Activated CD4-positive, alpha-beta T cell treated with anti-CD3 and anti-CD28 coated beads, Interleukin-2, amount 50 U/mL, for 48 hours (primary cell): ENCODE data around the gene INS.
A peak's percentile ranks its signal among the peaks of the same experiment; 100 is the strongest.
"Not testable (repeated sequence)": the region's sequence is repeated elsewhere in the genome, so short reads cannot be mapped to it uniquely, and the experiment has no call there.

ENCODE experiments used
- DNase-seq, 2 experiments: peaks; one replicate each; pipeline ENCODE4 v3.0.0-alpha.2; 2020

Gene INS

DNA sequence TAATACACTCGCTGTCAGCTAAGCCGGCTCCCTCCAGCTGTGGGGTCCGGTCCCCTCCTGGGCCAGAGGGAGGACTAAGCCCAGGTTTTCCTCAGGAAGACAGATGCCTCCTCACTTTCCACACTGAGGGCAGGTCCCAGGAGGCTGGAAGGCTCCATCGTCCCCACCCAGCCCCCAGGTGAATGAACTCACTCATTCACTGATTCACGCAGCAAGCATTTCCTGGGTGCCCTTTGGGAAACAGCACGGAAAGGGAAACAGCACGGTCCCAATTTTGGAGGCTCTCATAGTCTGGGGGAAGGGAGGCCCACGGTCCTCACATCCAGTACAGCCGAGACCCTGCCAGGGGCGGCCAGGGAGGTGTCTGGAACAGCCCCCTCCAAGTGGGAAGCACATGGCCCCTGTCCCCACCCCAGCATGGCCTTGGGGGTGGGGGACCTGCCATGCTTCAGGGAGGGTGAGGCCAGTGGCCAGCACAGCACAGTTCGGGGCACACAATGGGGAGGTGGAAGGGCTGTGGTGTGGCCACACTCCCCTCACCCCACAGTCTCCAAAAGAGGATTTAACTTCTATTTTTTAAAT lies 19.9 kb upstream of the INS start:
- no peak for DNase-seq

DNA sequence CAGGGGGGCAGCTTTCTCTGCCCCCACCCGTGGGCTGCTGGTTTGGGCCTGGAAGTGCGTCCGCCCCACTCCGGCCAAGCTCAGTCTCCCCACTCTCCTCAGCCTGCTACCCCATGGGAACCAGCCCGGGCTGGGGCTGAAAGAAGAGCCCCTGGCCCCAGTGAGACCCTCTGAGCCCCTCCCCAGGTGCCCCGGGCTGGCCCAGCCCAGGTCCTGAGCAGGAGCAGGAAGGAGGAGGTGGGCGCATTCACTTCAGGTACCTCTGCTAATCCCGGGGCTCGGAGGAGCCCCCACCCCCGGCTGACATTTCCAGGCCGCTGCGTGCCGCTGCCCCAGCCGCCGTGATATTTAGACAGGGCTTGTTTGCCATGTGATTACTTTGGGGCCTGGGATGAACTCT lies 19.3 kb upstream of the INS start:
- no peak for DNase-seq

DNA sequence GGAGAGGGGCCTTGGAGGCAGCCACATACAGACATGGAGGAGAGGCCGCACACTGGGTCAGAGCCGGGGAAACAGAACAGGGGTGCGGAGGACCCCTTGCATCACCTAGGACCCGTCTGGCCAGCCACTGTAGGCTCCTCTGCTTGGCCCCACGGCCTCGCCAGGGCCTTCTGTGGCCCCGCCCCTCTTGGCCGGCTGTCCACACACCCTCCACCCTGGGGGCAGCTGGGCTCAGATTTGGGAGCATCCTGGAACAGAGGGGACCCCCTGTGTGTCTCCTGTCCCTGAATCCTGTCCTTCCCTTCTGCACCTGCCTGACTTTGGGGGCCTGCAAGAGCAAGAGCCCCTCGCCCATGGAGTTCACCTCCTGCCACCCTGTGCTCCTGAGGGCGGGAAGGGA lies 18.5 kb upstream of the INS start:
- DNase-seq, result no peak

DNA sequence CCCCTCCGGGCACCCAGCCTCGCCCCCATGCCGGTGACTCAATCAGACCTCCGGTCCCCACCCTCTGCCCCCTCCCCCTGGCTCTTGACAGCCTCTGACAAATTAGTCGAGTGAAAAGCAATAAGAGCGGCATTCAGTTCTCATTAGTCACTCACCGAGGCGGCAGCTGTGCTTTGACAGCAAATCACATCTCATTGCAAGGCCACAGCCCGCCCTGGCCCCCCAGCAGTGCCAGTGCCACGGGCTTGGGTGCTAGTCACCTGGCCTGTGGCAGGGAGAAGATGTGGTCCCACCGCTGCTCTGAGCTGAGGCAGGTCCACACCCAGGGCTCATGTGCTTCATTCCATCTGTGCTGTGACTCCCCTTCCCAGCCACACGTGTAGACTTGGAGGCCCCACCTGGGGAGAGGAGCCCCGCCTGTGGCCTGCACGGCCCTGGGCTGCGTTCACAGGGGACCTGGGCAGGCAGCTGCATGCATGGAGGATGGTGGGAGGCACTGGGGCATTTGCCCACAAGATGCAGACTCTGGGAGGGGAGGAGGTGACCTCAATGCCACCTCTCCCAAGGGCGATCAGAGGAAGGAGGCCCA lies 18.0 kb upstream of the INS start:
- DNase-seq, result no peak

DNA sequence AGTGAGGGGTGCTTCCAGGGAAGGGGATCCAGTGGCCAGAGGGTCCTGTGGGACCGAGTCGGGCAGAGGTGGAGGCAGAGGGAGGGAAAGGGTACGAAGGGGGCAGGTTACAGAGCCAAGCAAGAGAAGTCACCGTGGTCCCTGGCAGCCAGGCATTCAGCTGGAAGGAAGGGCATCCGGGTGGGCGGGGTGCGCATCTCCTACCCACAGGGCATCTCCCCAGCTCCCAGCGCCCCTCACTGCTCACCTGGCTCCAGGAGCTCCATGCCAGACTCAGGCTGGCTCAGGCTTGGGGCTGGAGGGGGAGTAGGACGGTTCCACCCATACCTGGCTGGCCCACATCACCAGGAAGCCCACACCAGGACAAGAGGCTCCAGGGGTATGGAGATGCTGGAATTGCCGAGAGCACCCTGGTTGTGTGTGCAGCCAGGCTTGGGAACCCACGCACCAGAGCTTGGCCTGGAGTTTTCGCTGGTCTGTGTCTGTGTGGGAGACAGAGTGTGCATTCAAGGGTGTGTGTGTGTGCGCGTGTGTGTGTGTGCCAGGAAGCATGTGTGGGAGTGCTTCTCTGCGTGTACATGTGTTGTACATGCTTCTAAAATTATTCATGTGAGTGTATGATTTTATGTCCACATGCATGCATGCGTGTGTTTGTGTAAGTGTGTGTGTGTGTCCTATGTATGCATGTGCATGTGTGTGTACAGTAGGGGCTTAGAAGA lies 17.2 kb upstream of the INS start:
- not testable (repeated sequence) for DNase-seq

GRCh38 chr11:2177076-2177475 lies 16.1 kb upstream of the INS start:
- DNase-seq, result no peak

DNA sequence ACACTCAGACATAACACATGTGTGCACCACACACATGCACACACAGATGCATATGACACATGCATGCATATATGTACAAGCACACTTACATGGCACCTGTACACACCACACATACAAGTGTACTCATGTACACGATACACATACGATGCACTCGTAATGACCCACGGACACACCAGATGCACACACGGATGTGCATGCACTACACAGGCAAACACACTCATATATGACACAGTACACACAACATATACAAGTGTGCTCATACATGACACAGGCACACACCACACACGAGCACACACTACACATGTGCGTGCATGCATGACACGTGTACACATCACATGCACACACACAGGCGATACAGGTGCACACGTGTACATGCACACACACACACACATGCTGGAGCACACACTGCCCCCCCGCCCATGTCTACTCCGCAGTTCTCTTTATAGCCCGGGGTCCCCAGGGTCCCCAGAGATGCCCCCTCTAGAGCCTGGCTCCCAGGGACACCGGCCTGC lies 15.4 kb upstream of the INS start:
- no peak for DNase-seq

DNA sequence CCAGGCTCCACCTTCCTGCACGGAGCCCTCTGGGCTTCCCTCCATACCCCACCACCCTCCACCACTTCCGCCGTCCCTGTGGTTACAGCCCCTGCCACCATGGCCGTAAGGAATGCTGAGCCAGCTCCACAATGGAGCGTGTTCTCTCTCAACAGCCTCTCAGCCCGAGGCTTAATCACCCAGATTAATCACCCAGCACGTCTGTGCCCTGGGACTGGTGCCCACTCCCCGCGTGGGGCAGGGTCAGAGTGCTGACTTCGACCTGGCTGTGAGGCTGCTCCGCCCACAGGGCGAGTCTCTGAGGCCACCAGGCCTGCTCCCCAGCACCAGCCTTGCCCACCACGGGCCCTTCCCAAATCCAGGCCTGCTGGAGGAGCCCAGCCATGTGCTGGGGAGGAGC lies 14.7 kb upstream of the INS start:
- DNase-seq, result no peak

DNA sequence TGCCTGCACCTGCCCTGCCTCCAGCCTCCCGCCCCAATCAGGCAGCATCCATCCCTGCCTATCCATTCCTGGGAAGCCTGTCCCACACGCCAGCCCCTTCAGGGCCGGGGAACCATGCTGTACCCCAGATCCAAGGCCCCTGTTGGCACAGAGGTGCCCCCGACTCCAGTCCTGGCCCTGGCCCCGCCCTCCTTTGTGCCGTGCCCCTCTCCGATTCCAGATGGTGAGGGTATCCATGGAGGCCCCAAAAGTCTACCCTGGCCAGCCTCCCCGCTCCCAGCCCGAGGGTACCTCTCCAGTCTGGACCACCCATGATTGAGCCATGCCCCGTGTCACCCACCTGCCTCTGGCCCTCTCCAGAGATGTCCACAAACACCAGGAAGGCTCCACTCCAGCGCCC lies 13.4 kb upstream of the INS start:
- DNase-seq, result no peak

DNA sequence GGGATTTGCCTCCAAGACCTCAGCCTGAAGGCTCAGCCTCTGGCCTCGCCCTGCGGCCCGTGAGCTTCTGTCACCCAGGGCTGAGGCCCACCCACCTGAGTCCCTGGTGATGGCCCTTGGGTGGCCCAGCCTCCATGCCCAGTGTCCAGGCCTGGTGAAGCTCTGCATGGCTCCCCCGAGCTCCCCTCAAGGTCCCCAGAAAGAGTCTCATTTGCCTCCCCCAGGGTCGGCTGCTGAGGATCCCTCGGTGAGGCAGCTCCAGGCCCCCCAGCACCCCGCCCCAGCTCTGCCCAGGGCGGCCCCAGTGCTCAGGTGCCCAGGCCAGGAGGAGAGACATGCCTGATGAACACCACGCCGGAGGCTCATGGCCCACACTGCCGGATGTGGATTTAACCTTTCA lies 12.8 kb upstream of the INS start:
- no peak for DNase-seq

GRCh38 chr11:2173150-2173693 lies 12.2 kb upstream of the INS start:
- no peak for DNase-seq

DNA sequence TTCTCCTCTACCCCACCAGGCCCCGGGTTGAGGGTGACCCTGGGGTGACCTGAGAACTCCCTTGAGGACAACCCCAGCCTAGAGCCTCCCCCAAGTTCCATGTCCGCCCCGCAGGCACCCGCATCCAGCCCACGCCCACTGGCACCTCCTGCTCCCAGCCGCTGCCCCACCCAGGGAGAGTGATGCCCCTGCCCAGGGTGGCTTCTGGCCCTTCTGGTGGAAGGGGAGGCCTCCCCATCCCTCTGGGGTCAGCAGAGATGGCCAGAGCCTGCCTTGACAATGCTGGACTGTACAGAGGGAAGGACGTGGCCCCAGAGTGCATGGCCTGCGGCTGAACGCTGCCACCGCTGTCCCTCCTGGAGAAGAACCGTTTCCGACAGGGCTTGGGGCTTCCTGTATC lies 11.7 kb upstream of the INS start:
- DNase-seq, result no peak

- DNase-seq, result no peak
Observed at GRCh38 chr11:2171591-2172003, 10.6 kb upstream of the INS start, which contains the start of gene TH. TH (minus strand) TSS chr11:2171815; CDS start chr11:2171786, 29 bp downstream.

DNA sequence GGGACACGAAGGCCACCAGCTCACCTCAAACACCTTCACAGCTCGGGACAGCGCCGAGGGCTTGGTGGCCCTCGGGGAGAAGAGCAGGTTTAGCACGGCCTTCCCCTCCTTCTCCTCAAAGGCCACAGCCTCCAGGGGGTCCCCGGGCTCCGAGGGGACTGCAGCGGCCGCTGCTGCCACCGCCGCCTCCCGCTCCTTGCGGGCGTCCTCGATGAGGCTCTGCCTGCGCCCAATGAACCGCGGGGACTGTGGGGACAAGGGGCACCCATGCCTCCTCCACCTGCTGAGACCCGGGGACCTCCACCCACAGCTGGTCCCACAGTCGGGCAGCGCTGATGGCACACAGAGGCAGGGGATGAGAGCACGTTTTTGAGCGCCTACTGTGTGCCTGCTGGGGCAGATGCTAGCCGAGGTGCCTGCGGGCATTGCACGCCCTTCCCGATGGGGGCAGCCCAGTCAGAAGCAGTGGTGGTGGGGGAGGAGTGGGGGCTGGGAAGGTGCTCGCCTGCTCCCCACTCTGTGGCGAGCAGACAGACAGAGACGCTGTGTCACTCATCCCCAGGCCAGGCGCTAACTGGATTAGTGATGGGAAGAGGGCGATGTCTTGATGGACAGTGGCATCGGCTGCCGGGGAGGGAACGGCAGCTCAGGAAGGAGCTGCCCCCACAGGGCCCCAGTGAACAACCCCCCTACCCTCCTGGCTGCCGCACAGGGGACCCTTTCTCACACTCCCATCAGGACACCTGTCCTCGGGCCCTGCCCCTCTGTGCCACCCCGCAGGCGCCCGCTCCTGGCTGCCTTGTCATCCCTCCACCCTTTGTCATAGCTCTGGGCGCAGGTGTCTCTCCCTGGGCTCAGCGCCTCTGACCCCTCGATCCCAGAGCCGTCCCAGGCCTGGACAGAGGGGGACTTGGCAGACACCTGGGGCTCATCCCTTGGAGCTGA lies 8.9 kb upstream of the INS start:
- DNase-seq, result no peak

- no peak for DNase-seq
Observed at GRCh38 chr11:2169005-2169378, 8.0 kb upstream of the INS start.

GRCh38 chr11:2168286-2169004 lies 7.4 kb upstream of the INS start:
- DNase-seq, result no peak

DNA sequence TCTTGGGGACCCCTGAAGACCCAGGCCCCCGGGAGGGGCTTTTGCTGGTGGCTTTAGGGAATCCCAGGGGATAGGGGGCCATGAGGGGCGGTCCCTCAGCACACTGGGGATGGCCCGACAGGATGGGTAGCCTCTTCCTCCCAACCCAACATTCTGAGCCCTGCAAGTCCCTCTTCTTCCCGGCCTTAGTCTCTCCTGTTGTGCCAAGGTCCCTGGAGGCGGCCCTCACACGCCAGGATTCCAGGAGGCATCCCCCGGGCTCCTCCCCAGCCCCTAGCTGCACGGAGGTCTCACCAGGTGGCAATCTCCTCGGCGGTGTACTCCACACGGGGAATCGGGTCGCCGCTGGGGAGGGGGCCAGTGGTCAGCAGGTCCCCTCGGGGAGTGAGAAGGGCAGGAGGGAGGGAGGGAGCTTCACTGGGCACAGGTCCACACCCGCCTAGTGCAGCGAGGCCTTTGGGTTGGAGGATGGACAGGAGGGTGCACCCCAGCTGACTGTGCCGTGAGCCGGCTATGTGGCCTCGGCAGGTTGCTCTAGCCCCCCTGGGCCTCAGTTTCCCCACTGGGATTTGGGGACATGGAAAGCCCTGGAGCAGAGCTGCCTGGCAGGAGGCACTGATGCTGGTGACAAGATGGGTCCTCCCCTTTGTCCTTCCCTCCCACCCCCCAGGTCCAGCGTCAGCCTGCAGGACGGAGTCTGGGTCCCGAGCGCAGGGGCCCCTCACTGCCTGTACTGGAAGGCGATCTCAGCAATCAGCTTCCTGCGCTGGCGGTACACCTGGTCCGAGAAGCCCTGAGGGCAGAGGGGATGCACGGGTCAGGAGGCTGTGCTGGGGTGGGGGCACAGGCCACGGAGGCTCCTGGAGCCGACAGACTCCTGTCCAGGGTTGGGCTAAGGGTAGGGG lies 6.4 kb upstream of the INS start:
- DNase-seq, result no peak

GRCh38 chr11:2166091-2166851 lies 5.3 kb upstream of the INS start:
- peak; percentile 44 to 56 for DNase-seq

DNA sequence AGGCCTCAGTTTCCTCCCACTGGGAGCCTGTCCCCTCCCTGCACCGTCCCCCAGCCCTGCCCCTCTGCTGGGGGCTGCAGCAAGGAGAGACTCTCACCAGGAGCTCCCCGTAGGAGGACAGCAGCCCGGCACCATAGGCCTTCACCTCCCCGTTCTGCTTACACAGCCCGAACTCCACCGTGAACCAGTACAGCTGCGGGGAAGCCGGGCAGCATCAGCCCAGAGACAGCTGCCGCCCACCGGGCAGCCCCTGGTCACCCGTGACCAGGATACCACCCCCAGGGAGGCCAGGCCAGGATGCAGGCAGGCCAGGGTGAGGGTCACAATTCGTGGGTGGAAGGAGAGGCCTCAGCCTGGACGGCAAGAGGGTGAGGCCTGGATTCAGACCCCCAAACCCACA lies 4.6 kb upstream of the INS start:
- DNase-seq, result no peak

GRCh38 chr11:2164861-2165555 lies 4.0 kb upstream of the INS start:
- no peak for DNase-seq
